H9 (cell line): ENCODE measurements around the gene ANO2. TPM values are rescaled to one million over a fixed set of nuclear protein-coding genes. Genes with fewer than 3 reads are reported as not detected.

Source experiments
- DNase-seq: peaks from one replicate; pipeline ENCODE4 v3.0.0-alpha.2; 2017
- H2AFZ ChIP-seq: one replicate; pipeline ENCODE4 v1.6.1; 2013; ENCODE audit warnings: mild to moderate bottlenecking, low read length, control low read depth, moderate library complexity
- H2AK5ac ChIP-seq: 2 replicates; pipeline ENCODE4 v1.6.1; 2013; ENCODE audit warnings: low read length, control low read depth, mixed read lengths; ENCODE audit not compliant: insufficient read length
- H2BK120ac ChIP-seq: one replicate; pipeline ENCODE4 v1.6.1; 2013; ENCODE audit warnings: low read depth, mild to moderate bottlenecking, low read length, control low read depth, inconsistent platforms; ENCODE audit not compliant: poor library complexity, severe bottlenecking
- H2BK12ac ChIP-seq: 2 replicates; pipeline ENCODE4 v1.6.1; 2013; ENCODE audit warnings: low read length, control low read depth, mixed read lengths, low read depth; ENCODE audit not compliant: insufficient read length
- H2BK15ac ChIP-seq: 2 replicates; pipeline ENCODE4 v1.6.1; 2013; ENCODE audit warnings: low read depth, low read length, control low read depth
- H2BK20ac ChIP-seq: one replicate; pipeline ENCODE4 v1.6.1; 2013; ENCODE audit warnings: low read depth, mild to moderate bottlenecking, low read length, control low read depth, inconsistent platforms; ENCODE audit not compliant: poor library complexity, severe bottlenecking
- H2BK5ac ChIP-seq: 2 replicates; pipeline ENCODE4 v1.6.1; 2013; ENCODE audit warnings: low read length, control low read depth, mixed read lengths; ENCODE audit not compliant: insufficient read length
- H3K14ac ChIP-seq: 2 replicates; pipeline ENCODE4 v1.6.1; 2013; ENCODE audit warnings: low read length, control low read depth; ENCODE audit not compliant: insufficient read depth
- H3K18ac ChIP-seq: 2 replicates; pipeline ENCODE4 v1.6.1; 2013; ENCODE audit warnings: low read depth, mild to moderate bottlenecking, mixed read lengths, low read length, control low read depth; ENCODE audit not compliant: insufficient read length
- H3K23ac ChIP-seq: 2 replicates; pipeline ENCODE4 v1.6.1; 2013; ENCODE audit warnings: low read length, control low read depth, mixed read lengths, low read depth; ENCODE audit not compliant: insufficient read length
- H3K23me2 ChIP-seq: 2 replicates; pipeline ENCODE4 v1.6.1; 2013; ENCODE audit warnings: low read depth, mild to moderate bottlenecking, mixed read lengths, low read length, control low read depth; ENCODE audit not compliant: insufficient read length, poor library complexity, severe bottlenecking
- H3K27ac ChIP-seq: 2 replicates; pipeline ENCODE4 v1.5.1; 2013; ENCODE audit warnings: low read length, control low read depth, mixed read lengths, low read depth; ENCODE audit not compliant: insufficient read length
- H3K27me3 ChIP-seq: 2 replicates; pipeline ENCODE4 v1.6.1; 2013; ENCODE audit warnings: low read length, control low read depth, inconsistent platforms; ENCODE audit not compliant: insufficient read depth
- H3K4ac ChIP-seq: 2 replicates; pipeline ENCODE4 v1.6.1; 2013; ENCODE audit warnings: low read depth, mild to moderate bottlenecking, control low read depth, inconsistent platforms, low read length, moderate library complexity
- H3K4me1 ChIP-seq: 2 replicates; pipeline ENCODE4 v1.6.1; 2013; ENCODE audit warnings: low read length, control low read depth, inconsistent platforms; ENCODE audit not compliant: insufficient read depth
- H3K4me2 ChIP-seq: 2 replicates; pipeline ENCODE4 v1.6.1; 2013; ENCODE audit warnings: low read length, control low read depth, mixed read lengths; ENCODE audit not compliant: insufficient read length, insufficient read depth
- H3K56ac ChIP-seq: 2 replicates; pipeline ENCODE4 v1.6.1; 2013; ENCODE audit warnings: low read depth, mild to moderate bottlenecking, mixed read lengths, low read length, control low read depth; ENCODE audit not compliant: insufficient read length
- H3K79me1 ChIP-seq: 2 replicates; pipeline ENCODE4 v1.6.1; 2013; ENCODE audit warnings: low read depth, mild to moderate bottlenecking, moderate library complexity, low read length, control low read depth, inconsistent platforms; ENCODE audit not compliant: insufficient read depth, poor library complexity, severe bottlenecking
- H3K79me2 ChIP-seq: 2 replicates; pipeline ENCODE4 v1.6.1; 2013; ENCODE audit warnings: low read length, control low read depth, inconsistent platforms; ENCODE audit not compliant: insufficient read depth
- H3K9ac ChIP-seq: 2 replicates; pipeline ENCODE4 v1.6.1; 2013; ENCODE audit warnings: low read length, control low read depth, mixed read lengths; ENCODE audit not compliant: insufficient read length; ENCODE audit errors: extremely low read depth
- H3K9me3 ChIP-seq: one replicate; pipeline ENCODE4 v1.6.1; 2013; ENCODE audit warnings: low read depth, low read length, inconsistent platforms; ENCODE audit not compliant: control insufficient read depth
- H3T11ph ChIP-seq: one replicate; pipeline ENCODE4 v1.6.1; 2013; ENCODE audit warnings: mild to moderate bottlenecking, low read length, control low read depth, inconsistent platforms
- H4K20me1 ChIP-seq: one replicate; pipeline ENCODE4 v1.6.1; 2013; ENCODE audit not compliant: control insufficient read depth, insufficient read length, insufficient read depth
- H4K5ac ChIP-seq: 2 replicates; pipeline ENCODE4 v1.6.1; 2013; ENCODE audit warnings: low read depth, mild to moderate bottlenecking, mixed read lengths, low read length, control low read depth; ENCODE audit not compliant: insufficient read length
- H4K8ac ChIP-seq: replicated peaks from 2 replicates; pipeline ENCODE4 v1.6.1; 2013; ENCODE audit warnings: low read length, control low read depth, mixed read lengths, low read depth; ENCODE audit not compliant: insufficient read length
- H4K91ac ChIP-seq: 2 replicates; pipeline ENCODE4 v1.6.1; 2013; ENCODE audit warnings: low read depth, mild to moderate bottlenecking, moderate library complexity, mixed read lengths, low read length, control low read depth; ENCODE audit not compliant: insufficient read length
- H3K27ac Mint-ChIP-seq, 3 experiments: 2 replicates in 2 of 3; 3 replicates in 1 of 3; pipeline ENCODE4 v1.8.0; 2020 to 2021; ENCODE audit warnings: mixed read lengths in 3 of 3, mild to moderate bottlenecking in 1 of 3, moderate library complexity in 1 of 3
- H3K27me3 Mint-ChIP-seq: 2 replicates; pipeline ENCODE4 v1.8.0; 2021; ENCODE audit warnings: low read depth, mild to moderate bottlenecking, moderate library complexity, mixed read lengths
- H3K36me3 Mint-ChIP-seq, 3 experiments: 2 replicates in 2 of 3; 3 replicates in 1 of 3; pipeline ENCODE4 v1.8.0; 2020 to 2021; ENCODE audit warnings: low read depth in 3 of 3, mixed read lengths in 3 of 3; ENCODE audit not compliant: insufficient read depth in 1 of 3
- H3K4me1 Mint-ChIP-seq, 2 experiments: 2 replicates each; pipeline ENCODE4 v1.8.0; 2020; ENCODE audit warnings: mixed read lengths in 2 of 2
- H3K4me3 Mint-ChIP-seq, 2 experiments: 2 replicates in 1 of 2; 3 replicates in 1 of 2; pipeline ENCODE4 v1.8.0; 2020 to 2021; ENCODE audit warnings: mild to moderate bottlenecking in 2 of 2, mixed read lengths in 2 of 2, moderate library complexity in 1 of 2
- H3K9me3 Mint-ChIP-seq, 2 experiments: 2 replicates in 1 of 2; 3 replicates in 1 of 2; pipeline ENCODE4 v1.8.0; 2020; ENCODE audit warnings: mild to moderate bottlenecking in 2 of 2, mixed read lengths in 2 of 2, moderate library complexity in 1 of 2
- CTCF ChIP-seq: fragments of 200-600 bp; sonication (generic); conservative IDR thresholded peaks from 3 replicates; pipeline ENCODE4 v1.8.0; 2021; ENCODE audit warnings: antibody characterized with exemption, mild to moderate bottlenecking
- WGBS: extraction: QIAGEN DNeasy Blood & Tissue Kit; methylation state at CpG from one replicate; pipeline ENCODE4 v1.1.7; 2013; ENCODE audit warnings: missing lambda C conversion rate, low lambda C conversion rate, mixed read lengths; ENCODE audit not compliant: insufficient read length; ENCODE audit errors: extremely low coverage; 5-methylcytosine and 5-hydroxymethylcytosine counted together
- total RNA-seq: library from RNA; stranded (reverse); gene quantifications from 2 replicates; pipeline ENCODE4 v1.2.1, GENCODE V29; 2021

Gene ANO2
- total RNA-seq, 1 experiment from 2014 or later = 3.8 TPM

GRCh38 chr12:5882511-5883190 is 62.4 kb downstream of the ANO2 start:
- DNase-seq = peak; percentile 24
- Histone ChIP-seq H4K5ac (no peak overlapping the region), H4K91ac (no peak overlapping the region), H3K27me3 (no peaks in the 10 kb centered on the region), H3K79me1 (no peaks in the 10 kb centered on the region), H3K9ac (no peak overlapping the region), H3T11ph (no peak overlapping the region), H4K8ac (no peak overlapping the region), H3K14ac (no peak overlapping the region), H2AFZ (no peak overlapping the region), H2BK15ac (no peak overlapping the region), H3K4me2 (no peak overlapping the region), H3K23ac (no peak overlapping the region), H2AK5ac (no peak overlapping the region), H4K20me1 (no peaks in the 10 kb centered on the region), H2BK5ac (no peak overlapping the region), H2BK20ac (no peak overlapping the region), H2BK12ac (no peak overlapping the region), H3K9me3 (no peaks in the 10 kb centered on the region), H3K4ac (no peak overlapping the region), H3K18ac (no peak overlapping the region), H3K27ac (no peak overlapping the region), H3K79me2 (no peaks in the 10 kb centered on the region), H3K4me1 (0 out of 2 replicates have a peak, but pooled peaks cover 4% of the 10 kb centered on the region), H2BK120ac (no peak overlapping the region), H3K56ac (no peak overlapping the region), H3K23me2 (no peaks in the 10 kb centered on the region)
- WGBS = no CpG with 5 or more reads among the region's 8 CpGs
- Mint-ChIP-seq H3K4me1 (peaks cover 17 to 22% of the 10 kb centered on the region in 2 experiments), H3K4me3 (no peak overlapping the region; a peak in 1 of 5 replicates), H3K27ac (peak overlapping the region in 2 of 3 experiments; percentile 7 to 42; a peak in 3 of 7 replicates), H3K27me3 (peaks cover 8% of the 10 kb centered on the region), H3K9me3 (no peaks in the 10 kb centered on the region), H3K36me3 (no peaks in the 10 kb centered on the region)
- TF ChIP-seq CTCF = no peak
